ENCODE data around the gene RPL29. TPM values are rescaled to one million over a fixed set of nuclear protein-coding genes. Genes with fewer than 3 reads are reported as not detected.

RPL29 gene
- total and polyA plus RNA-seq, 2 of the 13 experiments (the other 11 are each of a cell fraction or from before 2014, with no cell fraction given) = 1,348 to 2,263 TPM

DNA sequence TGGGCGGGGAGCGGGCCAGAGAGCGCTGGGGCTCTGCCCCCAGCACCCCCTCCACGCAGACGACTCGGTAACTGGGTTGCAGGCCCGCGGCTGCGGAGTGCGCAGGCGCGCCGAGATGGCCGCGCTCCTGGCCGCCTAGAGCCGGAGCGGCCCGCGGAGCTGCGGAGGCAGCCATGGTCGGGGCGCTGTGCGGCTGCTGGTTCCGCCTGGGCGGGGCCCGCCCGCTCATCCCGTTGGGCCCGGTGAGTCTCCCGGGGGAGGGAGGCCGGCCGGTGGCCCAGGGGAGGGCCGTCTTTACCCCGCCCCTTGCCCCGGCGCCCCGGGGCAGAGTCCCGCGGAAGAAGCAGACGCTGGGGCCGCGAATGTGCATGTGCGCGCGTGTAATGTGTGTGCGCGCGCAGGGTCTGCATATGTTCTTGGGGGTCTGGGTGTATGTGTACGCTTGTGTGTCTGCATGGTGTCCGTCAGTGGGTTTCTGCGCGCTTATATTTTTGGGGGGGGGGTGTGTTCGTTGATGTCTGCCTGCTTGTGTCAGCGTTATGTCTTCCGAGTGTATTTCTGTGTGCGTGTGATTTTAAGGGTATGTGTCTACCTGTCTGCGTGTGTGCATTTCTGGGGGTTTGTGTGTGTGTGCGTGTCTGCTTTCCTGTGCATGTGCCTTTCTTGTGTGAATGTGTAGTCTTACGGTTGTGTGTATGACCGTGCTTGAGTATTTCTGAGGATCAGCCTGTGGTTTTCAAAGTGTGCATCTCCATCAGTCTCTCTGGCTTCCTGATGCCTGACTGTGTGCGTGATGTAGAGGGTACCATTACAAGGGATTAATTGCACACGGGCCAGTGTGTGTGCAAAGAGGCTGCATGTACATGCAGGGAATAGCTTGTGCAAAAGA, 20.5 kb downstream of the RPL29 start, which contains the start of gene ABHD14A (continued):
- TF ChIP-seq ZFP82 (CRISPR knock-in tag; IDR thresholded peaks at IDR 0.05; ENCODE audit: borderline replicate concordance) (0 out of 2 replicates have a peak, but pooled peaks have one; percentile 4), HNRNPUL1 (IDR thresholded peaks at IDR 0.05; ENCODE audit: low read depth, low read length) (0 out of 2 replicates have a peak, but pooled peaks have one; percentile 26), ZSCAN12 (CRISPR knock-in tag; IDR thresholded peaks at IDR 0.05) (peak; percentile 67; the same call in 1 of the 2 replicates), MED1 (CRISPR knock-in tag; IDR thresholded peaks at IDR 0.05) (peak; percentile 64), ZNF709 (CRISPR knock-in tag; IDR thresholded peaks at IDR 0.05) (0 out of 2 replicates have a peak, but pooled peaks have one; percentile 5), PHF8 (CRISPR knock-in tag; IDR thresholded peaks at IDR 0.05) (peak; percentile 60; the same call in 1 of the 2 replicates), ZBTB38 (CRISPR knock-in tag; IDR thresholded peaks at IDR 0.05) (peak; percentile 29; the same call in 1 of the 2 replicates), ZFYVE20 (CRISPR knock-in tag; IDR thresholded peaks at IDR 0.05; ENCODE audit: borderline replicate concordance, low read depth) (no peak), HNF4A (CRISPR knock-in tag; IDR thresholded peaks at IDR 0.05) (peak; percentile 22; the same call in 1 of the 2 replicates), NFKBIZ (CRISPR knock-in tag; IDR thresholded peaks at IDR 0.05) (no peak), ATF7-NPFF (CRISPR knock-in tag; IDR thresholded peaks at IDR 0.05; ENCODE audit: low read depth) (peak; percentile 52; the same call in 1 of the 2 replicates), MAX (IDR thresholded peaks at IDR 0.05) (peak; percentile 47; the same call in 1 of the 2 replicates), RAD21 (CRISPR knock-in tag; IDR thresholded peaks at IDR 0.05) (peak; percentile 60), PHF21A (CRISPR knock-in tag; IDR thresholded peaks at IDR 0.05) (peak; percentile 63), ETV6 (CRISPR knock-in tag; conservative IDR thresholded peaks at IDR 0.05) (no peak), MTA1 (CRISPR knock-in tag; IDR thresholded peaks at IDR 0.05; ENCODE audit: borderline replicate concordance) (peak; percentile 40; the same call in 1 of the 2 replicates)
- TF ChIP-seq, protein P1, sequence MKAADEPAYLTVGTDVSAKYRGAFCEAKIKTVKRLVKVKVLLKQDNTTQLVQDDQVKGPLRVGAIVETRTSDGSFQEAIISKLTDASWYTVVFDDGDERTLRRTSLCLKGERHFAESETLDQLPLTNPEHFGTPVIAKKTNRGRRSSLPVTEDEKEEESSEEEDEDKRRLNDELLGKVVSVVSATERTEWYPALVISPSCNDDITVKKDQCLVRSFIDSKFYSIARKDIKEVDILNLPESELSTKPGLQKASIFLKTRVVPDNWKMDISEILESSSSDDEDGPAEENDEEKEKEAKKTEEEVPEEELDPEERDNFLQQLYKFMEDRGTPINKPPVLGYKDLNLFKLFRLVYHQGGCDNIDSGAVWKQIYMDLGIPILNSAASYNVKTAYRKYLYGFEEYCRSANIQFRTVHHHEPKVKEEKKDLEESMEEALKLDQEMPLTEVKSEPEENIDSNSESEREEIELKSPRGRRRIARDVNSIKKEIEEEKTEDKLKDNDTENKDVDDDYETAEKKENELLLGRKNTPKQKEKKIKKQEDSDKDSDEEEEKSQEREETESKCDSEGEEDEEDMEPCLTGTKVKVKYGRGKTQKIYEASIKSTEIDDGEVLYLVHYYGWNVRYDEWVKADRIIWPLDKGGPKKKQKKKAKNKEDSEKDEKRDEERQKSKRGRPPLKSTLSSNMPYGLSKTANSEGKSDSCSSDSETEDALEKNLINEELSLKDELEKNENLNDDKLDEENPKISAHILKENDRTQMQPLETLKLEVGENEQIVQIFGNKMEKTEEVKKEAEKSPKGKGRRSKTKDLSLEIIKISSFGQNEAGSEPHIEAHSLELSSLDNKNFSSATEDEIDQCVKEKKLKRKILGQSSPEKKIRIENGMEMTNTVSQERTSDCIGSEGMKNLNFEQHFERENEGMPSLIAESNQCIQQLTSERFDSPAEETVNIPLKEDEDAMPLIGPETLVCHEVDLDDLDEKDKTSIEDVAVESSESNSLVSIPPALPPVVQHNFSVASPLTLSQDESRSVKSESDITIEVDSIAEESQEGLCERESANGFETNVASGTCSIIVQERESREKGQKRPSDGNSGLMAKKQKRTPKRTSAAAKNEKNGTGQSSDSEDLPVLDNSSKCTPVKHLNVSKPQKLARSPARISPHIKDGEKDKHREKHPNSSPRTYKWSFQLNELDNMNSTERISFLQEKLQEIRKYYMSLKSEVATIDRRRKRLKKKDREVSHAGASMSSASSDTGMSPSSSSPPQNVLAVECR (CRISPR knock-in tag; IDR thresholded peaks at IDR 0.05; ENCODE audit: borderline replicate concordance) = peak; percentile 64
- TF ChIP-seq, protein P2, sequence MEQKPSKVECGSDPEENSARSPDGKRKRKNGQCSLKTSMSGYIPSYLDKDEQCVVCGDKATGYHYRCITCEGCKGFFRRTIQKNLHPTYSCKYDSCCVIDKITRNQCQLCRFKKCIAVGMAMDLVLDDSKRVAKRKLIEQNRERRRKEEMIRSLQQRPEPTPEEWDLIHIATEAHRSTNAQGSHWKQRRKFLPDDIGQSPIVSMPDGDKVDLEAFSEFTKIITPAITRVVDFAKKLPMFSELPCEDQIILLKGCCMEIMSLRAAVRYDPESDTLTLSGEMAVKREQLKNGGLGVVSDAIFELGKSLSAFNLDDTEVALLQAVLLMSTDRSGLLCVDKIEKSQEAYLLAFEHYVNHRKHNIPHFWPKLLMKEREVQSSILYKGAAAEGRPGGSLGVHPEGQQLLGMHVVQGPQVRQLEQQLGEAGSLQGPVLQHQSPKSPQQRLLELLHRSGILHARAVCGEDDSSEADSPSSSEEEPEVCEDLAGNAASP (CRISPR knock-in tag; IDR thresholded peaks at IDR 0.05; ENCODE audit: borderline replicate concordance) = peak; percentile 9; the same call in 1 of the 2 replicates
- TF ChIP-seq, protein P3, sequence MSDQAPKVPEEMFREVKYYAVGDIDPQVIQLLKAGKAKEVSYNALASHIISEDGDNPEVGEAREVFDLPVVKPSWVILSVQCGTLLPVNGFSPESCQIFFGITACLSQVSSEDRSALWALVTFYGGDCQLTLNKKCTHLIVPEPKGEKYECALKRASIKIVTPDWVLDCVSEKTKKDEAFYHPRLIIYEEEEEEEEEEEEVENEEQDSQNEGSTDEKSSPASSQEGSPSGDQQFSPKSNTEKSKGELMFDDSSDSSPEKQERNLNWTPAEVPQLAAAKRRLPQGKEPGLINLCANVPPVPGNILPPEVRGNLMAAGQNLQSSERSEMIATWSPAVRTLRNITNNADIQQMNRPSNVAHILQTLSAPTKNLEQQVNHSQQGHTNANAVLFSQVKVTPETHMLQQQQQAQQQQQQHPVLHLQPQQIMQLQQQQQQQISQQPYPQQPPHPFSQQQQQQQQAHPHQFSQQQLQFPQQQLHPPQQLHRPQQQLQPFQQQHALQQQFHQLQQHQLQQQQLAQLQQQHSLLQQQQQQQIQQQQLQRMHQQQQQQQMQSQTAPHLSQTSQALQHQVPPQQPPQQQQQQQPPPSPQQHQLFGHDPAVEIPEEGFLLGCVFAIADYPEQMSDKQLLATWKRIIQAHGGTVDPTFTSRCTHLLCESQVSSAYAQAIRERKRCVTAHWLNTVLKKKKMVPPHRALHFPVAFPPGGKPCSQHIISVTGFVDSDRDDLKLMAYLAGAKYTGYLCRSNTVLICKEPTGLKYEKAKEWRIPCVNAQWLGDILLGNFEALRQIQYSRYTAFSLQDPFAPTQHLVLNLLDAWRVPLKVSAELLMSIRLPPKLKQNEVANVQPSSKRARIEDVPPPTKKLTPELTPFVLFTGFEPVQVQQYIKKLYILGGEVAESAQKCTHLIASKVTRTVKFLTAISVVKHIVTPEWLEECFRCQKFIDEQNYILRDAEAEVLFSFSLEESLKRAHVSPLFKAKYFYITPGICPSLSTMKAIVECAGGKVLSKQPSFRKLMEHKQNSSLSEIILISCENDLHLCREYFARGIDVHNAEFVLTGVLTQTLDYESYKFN (CRISPR knock-in tag; conservative IDR thresholded peaks at IDR 0.05) = 0 out of 2 replicates have a peak, but pooled peaks have one; percentile 22

All from HepG2 (cell line).